ENCODE results near the gene NSUN6. TPM values are rescaled to one million over a fixed set of nuclear protein-coding genes. Genes with fewer than 3 reads are reported as not detected.

NSUN6 gene
- total and polyA plus RNA-seq, 10 of the 15 experiments (the other 5 are each of a cell fraction or from before 2014, with no cell fraction given) = 10.2 to 25.0 (median 15.6) TPM

GRCh38 chr10:18651324-18652007, at the start of gene NSUN6 (continued):
- no peak for TF ChIP-seq BCLAF1 (IDR thresholded peaks at IDR 0.05)
- TF ChIP-seq IRF4 (IDR thresholded peaks at IDR 0.05; ENCODE audit: low read depth, low read length) = peak; percentile 5
- peak; percentile 80 for TF ChIP-seq ELK1 (IDR thresholded peaks at IDR 0.05; ENCODE audit: low read depth, low read length)
- no peak for TF ChIP-seq TCF12 (IDR thresholded peaks at IDR 0.05; ENCODE audit: low read depth, low read length)
- TF ChIP-seq ASH2L (IDR thresholded peaks at IDR 0.05; ENCODE audit: borderline replicate concordance, low read depth) = no peak
- no peak for TF ChIP-seq ZSCAN29 (IDR thresholded peaks at IDR 0.05)
- no peak for TF ChIP-seq ZNF24 (IDR thresholded peaks at IDR 0.05)
- 0 out of 2 replicates have a peak, but pooled peaks have one; percentile 31 for TF ChIP-seq GATAD2B (conservative IDR thresholded peaks at IDR 0.05; ENCODE audit: low read depth)
- no peak for TF ChIP-seq EZH2 (IDR thresholded peaks at IDR 0.05; ENCODE audit: borderline replicate concordance, control insufficient read depth, low read depth, low read length)
- peak; percentile 95 for TF ChIP-seq ZBTB40 (IDR thresholded peaks at IDR 0.05; ENCODE audit: borderline replicate concordance)
- no peak for TF ChIP-seq KAT2A (conservative IDR thresholded peaks at IDR 0.05; ENCODE audit: control insufficient read depth, low read depth, low read length)
- 0 out of 2 replicates have a peak, but pooled peaks have one; percentile 11 for TF ChIP-seq JUND (IDR thresholded peaks at IDR 0.05; ENCODE audit: low read depth, low read length)
- TF ChIP-seq CBX5 (IDR thresholded peaks at IDR 0.05; ENCODE audit: low read depth) = no peak
- TF ChIP-seq ZZZ3 (IDR thresholded peaks at IDR 0.05; ENCODE audit: control insufficient read depth, insufficient read length, low read depth) = no peak
- peak; percentile 70 for TF ChIP-seq SMAD1 (IDR thresholded peaks at IDR 0.05; ENCODE audit: low read depth, partially characterized antibody)
- peak; percentile 63; the same call in 1 of the 2 replicates for TF ChIP-seq HCFC1 (IDR thresholded peaks at IDR 0.05; ENCODE audit: low read length)
- no peak for TF ChIP-seq ZNF622 (IDR thresholded peaks at IDR 0.05)
- TF ChIP-seq NBN (IDR thresholded peaks at IDR 0.05) = peak; percentile 95
- TF ChIP-seq CBX3 (IDR thresholded peaks at IDR 0.05; ENCODE audit: borderline replicate concordance, low read depth) = no peak
- no peak for TF ChIP-seq SKIL (IDR thresholded peaks at IDR 0.05; ENCODE audit: low read depth, poor library complexity, severe bottlenecking)
- no peak for TF ChIP-seq ZNF384 (IDR thresholded peaks at IDR 0.05; ENCODE audit: borderline replicate concordance, low read depth, low read length)

Measured in GM12878 (cell line).